ENCODE measurements around the gene LYPD6B. TPM values are rescaled to one million over a fixed set of nuclear protein-coding genes. Genes with fewer than 3 reads are reported as not detected.

Gene LYPD6B
- polyA plus RNA-seq, 3 donors: not detected

GRCh38 chr2:149164296-149164695, 125.8 kb downstream of the LYPD6B start:
- no peaks in the 10 kb centered on the region for H3K79me2 ChIP-seq (ENCODE audit: insufficient read depth, low read length)
- Mint-ChIP-seq H3K27me3 (ENCODE audit: low read depth in 3 of 3) (peaks cover 2 to 12% (median 4%) of the 10 kb centered on the region in 3 donors), H3K27ac (no peak overlapping the region), H3K4me3 (no peak overlapping the region), H3K9me3 (peaks cover 0 to 3% (median 0%) of the 10 kb centered on the region in 7 donors), H3K4me1 (peaks cover 43% of the 10 kb centered on the region), H3K36me3 (peaks cover 0 to 1% of the 10 kb centered on the region in 2 donors)
- H3K36me3 ChIP-seq (replicated peaks in 1 of 2; ENCODE audit: control insufficient read depth in 1 of 2, insufficient read depth in 2 of 2, low read length in 2 of 2): no peaks in the 10 kb centered on the region
- no peak for TF ChIP-seq CTCF (IDR thresholded peaks at IDR 0.05)
- H4K20me1 ChIP-seq (ENCODE audit: insufficient read depth, low read length): no peaks in the 10 kb centered on the region
- H3K4me2 ChIP-seq (replicated peaks; ENCODE audit: extremely low read depth, low read length, poor library complexity, severe bottlenecking): no peak overlapping the region
- peaks cover 34 to 38% of the 10 kb centered on the region in 2 donors for H3K4me1 ChIP-seq (ENCODE audit: control insufficient read depth in 1 of 2, insufficient read depth in 2 of 2, low read length in 2 of 2)
- WGBS (ENCODE audit: insufficient coverage): no CpG with 5 or more reads among the region's 1 CpG
- DNase-seq: no peak
- no peak overlapping the region for H3K4me3 ChIP-seq (replicated peaks in 1 of 3; ENCODE audit: low read depth in 2 of 3, low read length in 3 of 3)
- no peak overlapping the region for H2AFZ ChIP-seq (ENCODE audit: insufficient read depth, low read depth, low read length, poor library complexity, severe bottlenecking)
- peaks cover 0 to 2% of the 10 kb centered on the region in 2 donors for H3K27me3 ChIP-seq (ENCODE audit: control insufficient read depth in 2 of 2, insufficient read depth in 2 of 2, low read length in 2 of 2)
- intact Hi-C loops (cut with micrococcal nuclease): loop anchor here in 1 of 2 donors (10.0 kb wide), 1 partner anchor 79 kb away; no protein-coding TSS in a partner anchor
- H3K9ac ChIP-seq (ENCODE audit: insufficient read depth, low read length, poor library complexity, severe bottlenecking): no peak overlapping the region
- no peak overlapping the region for H3K27ac ChIP-seq (ENCODE audit: low read depth in 1 of 2, low read length in 2 of 2)
- H3K9me3 ChIP-seq (replicated peaks in 1 of 2; ENCODE audit: control insufficient read depth in 1 of 2, insufficient read depth in 1 of 2, low read length in 2 of 2): peaks cover 0 to 4% of the 10 kb centered on the region in 2 donors

GRCh38 chr2:149164827-149165226, 126.3 kb downstream of the LYPD6B start:
- Histone ChIP-seq H3K36me3 (replicated peaks in 1 of 2; ENCODE audit: control insufficient read depth in 1 of 2, insufficient read depth in 2 of 2, low read length in 2 of 2) (no peaks in the 10 kb centered on the region), H3K4me3 (replicated peaks in 1 of 3; ENCODE audit: low read depth in 2 of 3, low read length in 3 of 3) (no peak overlapping the region), H3K27me3 (ENCODE audit: control insufficient read depth in 2 of 2, insufficient read depth in 2 of 2, low read length in 2 of 2) (no peaks in the 10 kb centered on the region), H3K27ac (ENCODE audit: low read depth in 1 of 2, low read length in 2 of 2) (no peak overlapping the region), H2AFZ (ENCODE audit: insufficient read depth, low read depth, low read length, poor library complexity, severe bottlenecking) (no peak overlapping the region), H4K20me1 (ENCODE audit: insufficient read depth, low read length) (no peaks in the 10 kb centered on the region), H3K9me3 (replicated peaks in 1 of 2; ENCODE audit: control insufficient read depth in 1 of 2, insufficient read depth in 1 of 2, low read length in 2 of 2) (peaks cover 0 to 4% of the 10 kb centered on the region in 2 donors), H3K4me2 (replicated peaks; ENCODE audit: extremely low read depth, low read length, poor library complexity, severe bottlenecking) (no peak overlapping the region), H3K79me2 (ENCODE audit: insufficient read depth, low read length) (no peaks in the 10 kb centered on the region), H3K4me1 (ENCODE audit: control insufficient read depth in 1 of 2, insufficient read depth in 2 of 2, low read length in 2 of 2) (peaks cover 34 to 38% of the 10 kb centered on the region in 2 donors), H3K9ac (ENCODE audit: insufficient read depth, low read length, poor library complexity, severe bottlenecking) (no peak overlapping the region)
- no peak for TF ChIP-seq CTCF (IDR thresholded peaks at IDR 0.05)
- Mint-ChIP-seq H3K4me3 (no peak overlapping the region), H3K27me3 (ENCODE audit: low read depth in 3 of 3) (peaks cover 2 to 12% (median 4%) of the 10 kb centered on the region in 3 donors), H3K27ac (no peak overlapping the region), H3K4me1 (peaks cover 43% of the 10 kb centered on the region), H3K9me3 (peaks cover 0 to 3% (median 0%) of the 10 kb centered on the region in 7 donors), H3K36me3 (peaks cover 0 to 1% of the 10 kb centered on the region in 2 donors)
- no peak for DNase-seq
- intact Hi-C loops (cut with micrococcal nuclease): loop anchor here in 1 of 2 donors (10.0 kb wide), 1 partner anchor 80 kb away; no protein-coding TSS in a partner anchor
